OCI-LY3 (cell line): ENCODE measurements around the gene PARD3B.

Experiments
- H2AFZ ChIP-seq: fragments of 200-600, 300-600 bp; shearing (Covaris generic); 2 replicates; pipeline ENCODE4 v1.6.0; 2014; ENCODE audit warnings: antibody characterized with exemption, low read depth, low read length
- H3K27ac ChIP-seq: fragments of 200-600, 300-600 bp; sonication (generic); 2 replicates; pipeline ENCODE4 v1.5.1; 2014; ENCODE audit warnings: mild to moderate bottlenecking, low read length, moderate library complexity, mixed read lengths
- H3K27me3 ChIP-seq: fragments of 200-600, 300-600 bp; sonication (generic); 2 replicates; pipeline ENCODE4 v1.6.1; 2014; ENCODE audit warnings: low read depth, low read length, mixed read lengths
- H3K36me3 ChIP-seq: fragments of 200-600, 300-600 bp; sonication (generic); replicated peaks from 2 replicates; pipeline ENCODE3; 2014; ENCODE audit warnings: low read depth, low read length, mixed read lengths
- H3K4me1 ChIP-seq: fragments of 300-600, 200-600 bp; sonication (generic); 2 replicates; pipeline ENCODE4 v1.6.1; 2014; ENCODE audit warnings: low read length, mixed read lengths
- H3K4me2 ChIP-seq: fragments of 200-600, 300-600 bp; sonication (generic); 2 replicates; pipeline ENCODE4 v1.6.1; 2014; ENCODE audit warnings: low read length, mixed read lengths
- H3K4me3 ChIP-seq: fragments of 300-600, 200-600 bp; sonication (generic); 2 replicates; pipeline ENCODE4 v1.5.1; 2014; ENCODE audit warnings: antibody characterized with exemption, mild to moderate bottlenecking, low read length, moderate library complexity
- H3K79me2 ChIP-seq: fragments of 300-600, 200-600 bp; shearing (Covaris generic); 2 replicates; pipeline ENCODE4 v1.6.1; 2014; ENCODE audit warnings: mild to moderate bottlenecking, low read length, mixed read lengths
- H3K9ac ChIP-seq: fragments of 300-600, 200-600 bp; shearing (Covaris generic); 2 replicates; pipeline ENCODE4 v1.6.0; 2014; ENCODE audit warnings: mild to moderate bottlenecking, low read length, moderate library complexity
- H3K9me3 ChIP-seq: fragments of 200-600, 300-600 bp; shearing (Covaris generic); 2 replicates; pipeline ENCODE4 v1.6.1; 2014; ENCODE audit warnings: low read length, mixed read lengths; ENCODE audit not compliant: insufficient read depth
- H4K20me1 ChIP-seq: fragments of 200-600, 300-600 bp; sonication (generic); 2 replicates; pipeline ENCODE4 v1.6.1; 2016; ENCODE audit warnings: low read length, mixed read lengths; ENCODE audit not compliant: insufficient read depth
- CTCF ChIP-seq: fragments of 200-600, 300-600 bp; sonication (generic); IDR thresholded peaks from 2 replicates; pipeline ENCODE4 v1.5.1; 2014; ENCODE audit warnings: antibody characterized with exemption, low read length, low read depth
- EZH2phosphoT487 ChIP-seq: fragments of 200-600 bp; shearing (Covaris generic); IDR thresholded peaks from 2 replicates; pipeline ENCODE4 v1.6.1; 2018; ENCODE audit warnings: antibody characterized with exemption, mixed run types, low read depth

PARD3B gene

GRCh38 chr2:205403244-205403825 lies 858.1 kb downstream of the PARD3B start:
- no peaks in the 10 kb centered on the region for H3K79me2 ChIP-seq
- H3K4me3 ChIP-seq = no peak overlapping the region
- no peaks in the 10 kb centered on the region for H3K4me1 ChIP-seq
- H3K27ac ChIP-seq = no peak overlapping the region
- H3K9me3 ChIP-seq = no peaks in the 10 kb centered on the region
- H2AFZ ChIP-seq = no peak overlapping the region
- no peaks in the 10 kb centered on the region for H3K36me3 ChIP-seq
- H3K4me2 ChIP-seq = no peak overlapping the region
- H4K20me1 ChIP-seq = no peaks in the 10 kb centered on the region
- H3K27me3 ChIP-seq = peaks cover 12% of the 10 kb centered on the region
- no peak overlapping the region for H3K9ac ChIP-seq
- no peak for TF ChIP-seq CTCF

GRCh38 chr2:205405194-205405593 lies 859.9 kb downstream of the PARD3B start:
- TF ChIP-seq CTCF (no peak), EZH2phosphoT487 (no peak)
- Histone ChIP-seq H2AFZ (no peak overlapping the region), H3K4me1 (no peaks in the 10 kb centered on the region), H3K9ac (no peak overlapping the region), H3K9me3 (no peaks in the 10 kb centered on the region), H3K4me3 (no peak overlapping the region), H3K36me3 (no peaks in the 10 kb centered on the region), H4K20me1 (no peaks in the 10 kb centered on the region), H3K4me2 (no peak overlapping the region), H3K27me3 (peaks cover 12% of the 10 kb centered on the region), H3K27ac (no peak overlapping the region), H3K79me2 (no peaks in the 10 kb centered on the region)

- Histone ChIP-seq H3K9ac (no peak overlapping the region), H3K4me3 (no peak overlapping the region), H3K79me2 (no peaks in the 10 kb centered on the region), H3K9me3 (no peaks in the 10 kb centered on the region), H3K4me2 (no peak overlapping the region), H3K4me1 (no peaks in the 10 kb centered on the region), H3K36me3 (no peaks in the 10 kb centered on the region), H3K27me3 (peaks cover 12% of the 10 kb centered on the region), H4K20me1 (no peaks in the 10 kb centered on the region), H3K27ac (no peak overlapping the region), H2AFZ (no peak overlapping the region)
- TF ChIP-seq CTCF (no peak), EZH2phosphoT487 (no peak)
Measured at GRCh38 chr2:205405752-205406151, 860.5 kb downstream of the PARD3B start.

GRCh38 chr2:205407984-205408383 lies 862.7 kb downstream of the PARD3B start:
- H3K9ac ChIP-seq = no peak overlapping the region
- no peaks in the 10 kb centered on the region for H3K4me1 ChIP-seq
- no peaks in the 10 kb centered on the region for H3K27me3 ChIP-seq
- H3K9me3 ChIP-seq = no peaks in the 10 kb centered on the region
- no peaks in the 10 kb centered on the region for H3K79me2 ChIP-seq
- no peaks in the 10 kb centered on the region for H4K20me1 ChIP-seq
- H3K36me3 ChIP-seq = no peaks in the 10 kb centered on the region
- H3K27ac ChIP-seq = no peak overlapping the region
- H3K4me2 ChIP-seq = no peak overlapping the region
- no peak for TF ChIP-seq CTCF
- TF ChIP-seq EZH2phosphoT487 = no peak
- H3K4me3 ChIP-seq = no peak overlapping the region
- H2AFZ ChIP-seq = no peak overlapping the region
